Prostate gland (tissue), 2 donors: ENCODE measurements around the gene ANGPT4. TPM values are rescaled to one million over a fixed set of nuclear protein-coding genes. Genes with fewer than 3 reads are reported as not detected.

Experiments
- DNase-seq: peaks from one replicate; pipeline ENCODE4 v3.0.0-alpha.2; 2019; ENCODE audit warnings: low spot score
- H3K27ac ChIP-seq, 2 donors: fragments of 200-600 bp; sonication (generic); 2 replicates each; pipeline ENCODE4 v1.5.1; 2017 to 2019
- H3K27me3 ChIP-seq: fragments of 200-600 bp; sonication (generic); replicated peaks from 2 replicates; pipeline ENCODE4 v1.5.1; 2019; ENCODE audit not compliant: insufficient read depth
- H3K36me3 ChIP-seq, 2 donors: fragments of 200-600 bp; sonication (generic); 1 replicate in 1 of 2; 2 replicates in 1 of 2; pipeline versions ENCODE4 v1.5.1 to v1.8.1; 2017 to 2019
- H3K4me1 ChIP-seq: fragments of 200-600 bp; sonication (generic); replicated peaks from 2 replicates; pipeline ENCODE4 v1.5.1; 2019
- H3K4me3 ChIP-seq, 2 donors: fragments of 200-600 bp; sonication (generic); 2 replicates each; pipeline ENCODE4 v1.5.1; 2017 to 2019
- H3K9me3 ChIP-seq: fragments of 200-600 bp; sonication (generic); 2 replicates; pipeline ENCODE4 v1.5.1; 2017
- POLR2A ChIP-seq: fragments of 450-650 bp; IDR thresholded peaks from one replicate; pipeline ENCODE4 v1.6.1; 2016; ENCODE audit warnings: antibody characterized with exemption, mild to moderate bottlenecking
- POLR2AphosphoS5 ChIP-seq: sonication (generic); formaldehyde crosslinking; IDR thresholded peaks from one replicate; pipeline ENCODE4 v1.6.1; 2017; ENCODE audit warnings: antibody characterized with exemption
- WGBS: methylation state at CpG from one replicate; pipeline ENCODE4 v1.1.5; 2018; 5-methylcytosine and 5-hydroxymethylcytosine counted together
- intact Hi-C: fragments of 100-400 bp; cut with DNase I; formaldehyde crosslinking; loops from one replicate; pipeline ENCODE4 v1.14.2; 2022
- total RNA-seq, 2 donors: library from RNA; depleted of rRNA; stranded (reverse); fragments of >200 nt; gene quantifications; one replicate each; pipeline ENCODE4 v1.1.0, GENCODE V29; 2016
- TF ChIP-seq, protein P1 (sequence below), 4 experiments: fragments of 200-600 bp in 2 of 4; fragments of 450-650 bp in 2 of 4; sonication (generic) in 2 of 4; IDR thresholded peaks; 1 replicate in 3 of 4; 2 replicates in 1 of 4; pipeline ENCODE4 v1.5.1; 2016 to 2019; ENCODE audit warnings: antibody characterized with exemption in 4 of 4, mild to moderate bottlenecking in 2 of 4, moderate library complexity in 2 of 4

Gene ANGPT4
- total RNA-seq, 2 donors from 2014 or later, result 0.27 to 1.2 TPM

DNA sequence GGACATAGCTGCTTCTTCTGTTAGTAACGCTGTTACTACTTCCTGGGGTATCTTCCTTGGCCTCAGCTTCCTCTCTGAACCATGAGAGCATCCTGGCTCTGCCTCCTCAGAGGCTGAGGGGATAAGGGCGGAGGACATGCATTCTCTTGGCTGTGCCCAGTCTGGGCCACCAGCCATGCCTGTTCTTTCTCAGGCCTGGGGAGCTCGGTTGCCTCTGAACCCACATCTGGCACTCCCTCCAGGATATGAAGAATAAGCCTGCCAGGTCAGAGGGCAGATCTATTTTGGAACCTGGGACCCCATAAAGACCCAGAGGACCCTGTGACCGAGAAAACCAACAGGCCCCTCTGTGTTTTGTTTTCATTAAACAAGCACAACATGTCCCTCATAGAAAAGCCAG lies 6.6 kb upstream of the ANGPT4 start:
- no peaks in the 10 kb centered on the region for H3K36me3 ChIP-seq
- no peaks in the 10 kb centered on the region for H3K27me3 ChIP-seq
- H3K4me3 ChIP-seq, result no peak overlapping the region
- intact Hi-C loops, result no loop called here
- H3K9me3 ChIP-seq, result no peaks in the 10 kb centered on the region
- no peak for DNase-seq
- H3K27ac ChIP-seq, result no peak overlapping the region
- H3K4me1 ChIP-seq, result no peaks in the 10 kb centered on the region
- TF ChIP-seq POLR2AphosphoS5, result no peak
- TF ChIP-seq, protein P1, sequence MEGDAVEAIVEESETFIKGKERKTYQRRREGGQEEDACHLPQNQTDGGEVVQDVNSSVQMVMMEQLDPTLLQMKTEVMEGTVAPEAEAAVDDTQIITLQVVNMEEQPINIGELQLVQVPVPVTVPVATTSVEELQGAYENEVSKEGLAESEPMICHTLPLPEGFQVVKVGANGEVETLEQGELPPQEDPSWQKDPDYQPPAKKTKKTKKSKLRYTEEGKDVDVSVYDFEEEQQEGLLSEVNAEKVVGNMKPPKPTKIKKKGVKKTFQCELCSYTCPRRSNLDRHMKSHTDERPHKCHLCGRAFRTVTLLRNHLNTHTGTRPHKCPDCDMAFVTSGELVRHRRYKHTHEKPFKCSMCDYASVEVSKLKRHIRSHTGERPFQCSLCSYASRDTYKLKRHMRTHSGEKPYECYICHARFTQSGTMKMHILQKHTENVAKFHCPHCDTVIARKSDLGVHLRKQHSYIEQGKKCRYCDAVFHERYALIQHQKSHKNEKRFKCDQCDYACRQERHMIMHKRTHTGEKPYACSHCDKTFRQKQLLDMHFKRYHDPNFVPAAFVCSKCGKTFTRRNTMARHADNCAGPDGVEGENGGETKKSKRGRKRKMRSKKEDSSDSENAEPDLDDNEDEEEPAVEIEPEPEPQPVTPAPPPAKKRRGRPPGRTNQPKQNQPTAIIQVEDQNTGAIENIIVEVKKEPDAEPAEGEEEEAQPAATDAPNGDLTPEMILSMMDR (IDR thresholded peaks at IDR 0.05), result no peak
- no peak for TF ChIP-seq POLR2A
- WGBS, result 53% methylated on average over 4 of the region's 4 CpGs

DNA sequence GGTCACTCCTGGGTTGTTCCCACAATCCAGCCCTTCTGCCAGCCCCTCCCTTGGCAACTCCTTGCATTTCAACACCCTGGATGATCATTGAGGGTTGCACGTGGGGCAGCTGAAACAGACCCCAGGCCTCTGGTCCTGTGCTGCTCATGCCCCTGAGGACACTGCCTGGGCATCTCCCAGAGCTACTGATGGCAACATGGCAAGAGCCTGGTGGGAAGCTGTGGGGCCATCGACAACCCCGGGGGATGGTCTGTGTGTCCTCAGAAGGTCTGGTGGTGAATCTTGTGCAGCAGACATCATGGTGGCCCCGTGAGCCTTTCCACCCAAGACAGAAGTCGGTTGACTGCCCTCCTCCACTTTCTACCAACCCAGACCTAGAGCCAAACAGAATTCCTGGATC lies 4.9 kb upstream of the ANGPT4 start:
- no peaks in the 10 kb centered on the region for H3K9me3 ChIP-seq
- H3K4me1 ChIP-seq, result no peaks in the 10 kb centered on the region
- whole genome bisulfite sequencing, result 91% methylated on average over 5 of the region's 5 CpGs
- no peaks in the 10 kb centered on the region for H3K36me3 ChIP-seq
- no peak for TF ChIP-seq POLR2A
- TF ChIP-seq POLR2AphosphoS5, result no peak
- TF ChIP-seq, protein P1 (IDR thresholded peaks at IDR 0.05), result no peak
- intact Hi-C loops, result no loop called here
- no peak overlapping the region for H3K4me3 ChIP-seq
- H3K27me3 ChIP-seq, result no peaks in the 10 kb centered on the region
- H3K27ac ChIP-seq, result no peak overlapping the region
- no peak for DNase-seq

DNA sequence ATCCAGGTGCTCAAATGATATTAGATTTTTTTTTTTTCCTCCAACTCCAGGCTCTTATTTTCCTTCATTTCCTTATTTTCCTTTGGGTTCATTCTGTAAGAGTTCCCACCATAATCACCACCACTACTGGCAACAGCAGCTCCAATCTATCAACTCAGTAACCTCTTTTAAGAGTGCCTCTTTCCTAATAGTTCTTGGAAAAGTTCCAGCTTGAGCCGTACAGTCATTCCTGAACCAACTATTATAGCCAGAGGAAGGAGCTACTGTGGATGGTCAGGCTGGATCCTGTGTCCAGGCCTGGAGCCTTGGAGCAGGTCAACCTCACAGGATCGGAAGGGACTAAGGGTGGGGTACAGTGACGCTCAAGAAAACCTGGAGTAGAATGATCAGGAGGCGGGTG lies 4.2 kb upstream of the ANGPT4 start:
- intact Hi-C loops, result no loop called here
- H3K36me3 ChIP-seq, result no peaks in the 10 kb centered on the region
- no peaks in the 10 kb centered on the region for H3K9me3 ChIP-seq
- WGBS, result 92% methylated on average over 4 of the region's 4 CpGs
- no peaks in the 10 kb centered on the region for H3K4me1 ChIP-seq
- DNase-seq, result no peak
- no peak overlapping the region for H3K27ac ChIP-seq
- no peaks in the 10 kb centered on the region for H3K27me3 ChIP-seq
- TF ChIP-seq POLR2A (no peak), POLR2AphosphoS5 (no peak)
- TF ChIP-seq, protein P1 (IDR thresholded peaks at IDR 0.05), result no peak
- no peak overlapping the region for H3K4me3 ChIP-seq

DNA sequence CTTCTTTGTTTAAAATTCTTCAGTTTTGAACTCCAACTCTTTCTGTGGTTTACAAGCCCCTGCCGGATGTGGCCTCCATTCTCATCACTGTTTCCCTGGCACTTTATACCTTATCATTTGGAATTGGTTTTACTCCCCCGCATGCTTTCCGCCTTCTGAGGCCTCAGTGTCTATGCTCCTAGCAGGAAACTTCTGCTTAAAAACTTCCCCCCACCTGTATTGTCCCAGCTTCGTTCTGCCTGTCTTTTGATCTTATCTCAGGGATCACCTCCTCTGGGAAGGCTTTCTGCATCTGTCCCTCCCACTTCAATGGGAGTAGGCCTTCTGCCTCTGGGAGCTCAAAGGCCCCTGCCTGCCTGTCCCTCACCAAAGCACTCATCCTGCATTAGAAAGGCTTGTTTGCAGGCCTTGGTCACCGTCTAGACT lies 3.4 kb upstream of the ANGPT4 start:
- H3K36me3 ChIP-seq, result no peaks in the 10 kb centered on the region
- H3K4me3 ChIP-seq, result no peak overlapping the region
- H3K27ac ChIP-seq, result no peak overlapping the region
- TF ChIP-seq, protein P1 (IDR thresholded peaks at IDR 0.05), result no peak
- no peak for TF ChIP-seq POLR2A
- no peak for TF ChIP-seq POLR2AphosphoS5
- 61% methylated on average over 5 of the region's 5 CpGs for WGBS
- H3K4me1 ChIP-seq, result no peaks in the 10 kb centered on the region
- intact Hi-C loops, result no loop called here
- no peak for DNase-seq
- no peaks in the 10 kb centered on the region for H3K27me3 ChIP-seq
- H3K9me3 ChIP-seq, result no peaks in the 10 kb centered on the region

DNA sequence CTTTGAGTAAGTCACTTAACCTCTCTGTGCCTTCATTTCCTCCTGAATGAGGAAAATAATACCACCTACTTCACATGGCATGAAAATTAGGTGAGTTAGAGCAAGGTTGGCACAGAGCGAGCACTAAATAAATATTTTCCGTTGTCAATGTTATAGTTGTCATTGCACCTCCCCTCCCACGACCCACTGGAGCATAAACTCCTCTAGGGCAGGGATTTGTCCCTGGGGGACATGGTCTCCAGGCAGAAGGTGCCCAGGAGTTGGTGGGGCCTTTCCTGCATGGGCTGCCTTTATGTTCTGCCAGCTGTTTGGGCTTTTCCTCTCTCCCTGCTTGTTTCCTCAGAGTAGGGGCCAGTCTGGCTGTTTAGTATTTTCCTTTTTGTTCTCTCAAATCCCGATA lies 1.3 kb upstream of the ANGPT4 start:
- intact Hi-C loops, result no loop called here
- no peaks in the 10 kb centered on the region for H3K9me3 ChIP-seq
- no peak overlapping the region for H3K27ac ChIP-seq
- no peaks in the 10 kb centered on the region for H3K27me3 ChIP-seq
- H3K36me3 ChIP-seq, result no peaks in the 10 kb centered on the region
- TF ChIP-seq, protein P1 (IDR thresholded peaks at IDR 0.05), result no peak
- TF ChIP-seq POLR2A, result no peak
- no peak for TF ChIP-seq POLR2AphosphoS5
- WGBS, result 56% methylated on average over 4 of the region's 4 CpGs
- no peaks in the 10 kb centered on the region for H3K4me1 ChIP-seq
- H3K4me3 ChIP-seq, result no peak overlapping the region
- no peak for DNase-seq
